Left cardiac atrium (tissue), 4 donors: ENCODE measurements around the gene SATB2. TPM values are rescaled to one million over a fixed set of nuclear protein-coding genes. Genes with fewer than 3 reads are reported as not detected.

Source experiments
- ATAC-seq, 2 donors: fragments of 200-7000 bp; cut with Tn5 transposase; one replicate each; pipeline ENCODE4 v1.9.1; 2020; ENCODE audit warnings: mild to moderate bottlenecking in 2 of 2, moderate library complexity in 2 of 2
- DNase-seq: peaks from one replicate; pipeline ENCODE4 v3.0.0-alpha.2; 2020
- intact Hi-C, 2 donors: fragments of 100-400 bp; cut with DNase I; formaldehyde crosslinking; loops; one replicate each; pipeline versions ENCODE4 v1.14.1 to v1.15.1; 2022 to 2023
- total RNA-seq, 2 donors: library from RNA; stranded (reverse); fragmentation: NEBNext Ultra II Directional; extraction: Animal tissue kit (Norgen Biotek cat#: 25700); gene quantifications; one replicate each; pipeline ENCODE4 v1.2.1, GENCODE V29; 2021
- donor health status: DM: no; HTN: yes; CAD: no.
- donor health status: DM: no; HTN: yes; CAD: no; lungs with severe emphysema.
- donor health status: DM: yes; HTN: yes; CAD: no.
- donor health status: Dilated cardiomyopathy.

SATB2 gene
- total RNA-seq, 2 donors from 2014 or later, result 2.2 to 2.4 TPM

DNA sequence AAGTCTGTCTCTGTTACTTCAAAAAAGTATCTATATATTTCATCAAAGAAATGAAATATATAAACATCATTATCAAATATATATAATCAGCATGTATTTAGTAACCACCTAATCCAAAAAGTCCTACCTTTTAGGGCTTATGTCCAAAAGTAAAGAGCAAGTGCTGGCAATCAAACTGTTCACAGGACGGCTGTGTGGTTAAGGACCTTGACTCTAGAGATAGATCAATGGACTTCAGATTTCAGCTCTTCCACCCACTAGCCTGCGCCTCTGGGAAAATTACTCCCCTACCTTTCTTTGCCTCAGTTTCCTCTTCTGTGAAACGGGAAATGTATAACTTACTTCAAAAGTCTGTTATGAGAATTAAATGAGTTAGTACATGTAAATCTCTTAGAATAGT, 29.4 kb downstream of the SATB2 start:
- intact Hi-C loops, result no loop called here
- no peak for DNase-seq
- ATAC-seq, result no peak

DNA sequence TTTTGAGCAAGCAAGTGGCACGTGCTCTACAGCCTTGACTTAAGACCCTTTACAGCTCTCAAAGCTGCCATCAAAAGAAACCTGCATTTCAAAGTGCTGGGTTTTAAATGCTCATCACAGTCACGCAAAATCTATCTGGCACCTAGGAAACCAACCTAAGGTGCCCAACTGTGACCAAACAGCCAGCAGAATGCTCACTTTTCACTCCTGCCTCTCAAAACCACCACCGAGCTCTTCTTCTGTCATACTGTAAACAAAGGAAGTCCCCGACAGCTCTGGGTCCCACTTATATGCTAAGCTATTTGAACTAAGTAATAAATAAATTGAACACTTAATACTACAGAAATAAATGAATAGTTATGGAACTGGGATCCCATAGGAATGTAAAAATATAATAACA, 33.6 kb downstream of the SATB2 start:
- DNase-seq, result no peak
- intact Hi-C loops, result no loop called here
- ATAC-seq, result no peak

DNA sequence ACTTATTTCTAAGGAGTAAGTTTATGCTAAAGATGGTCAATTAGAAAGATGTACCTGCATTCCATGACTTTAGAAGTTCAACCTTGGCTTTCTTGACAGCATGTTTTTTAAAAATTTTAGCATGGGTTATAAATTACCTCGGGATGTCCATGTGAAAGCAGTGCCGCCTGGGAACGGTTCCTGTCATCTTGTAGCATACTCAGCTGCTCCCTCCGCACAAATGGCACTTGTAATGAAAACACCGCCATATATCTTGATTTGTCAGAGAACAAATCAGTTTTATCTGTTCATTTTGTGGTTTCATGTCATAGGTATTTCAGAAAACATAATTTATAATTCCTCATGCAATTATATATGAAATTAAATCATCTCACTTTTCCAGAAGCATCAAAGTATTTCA, 38.3 kb downstream of the SATB2 start:
- DNase-seq, result no peak
- intact Hi-C loops, result no loop called here
- ATAC-seq, result no peak

DNA sequence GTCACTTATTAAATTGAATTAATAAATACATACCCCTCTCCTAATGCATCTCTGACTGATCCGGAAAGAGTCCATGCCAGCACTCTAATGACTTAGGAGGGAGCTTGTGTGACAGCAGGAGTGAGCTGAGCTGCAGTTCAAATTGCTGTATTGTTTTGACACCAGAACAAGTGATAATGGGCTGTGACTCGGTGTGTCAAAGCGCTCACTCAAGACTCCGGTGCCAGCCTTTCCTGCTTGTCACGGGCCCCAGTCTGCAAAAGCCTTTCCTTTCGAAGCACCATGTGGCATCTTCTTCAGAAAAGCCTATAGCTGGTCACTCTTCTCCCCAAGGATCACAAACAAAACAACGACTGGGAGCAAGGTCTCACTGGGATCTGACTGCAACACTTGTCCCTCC, 43.3 kb downstream of the SATB2 start:
- no peak for DNase-seq
- intact Hi-C loops, result no loop called here
- ATAC-seq, result no peak

DNA sequence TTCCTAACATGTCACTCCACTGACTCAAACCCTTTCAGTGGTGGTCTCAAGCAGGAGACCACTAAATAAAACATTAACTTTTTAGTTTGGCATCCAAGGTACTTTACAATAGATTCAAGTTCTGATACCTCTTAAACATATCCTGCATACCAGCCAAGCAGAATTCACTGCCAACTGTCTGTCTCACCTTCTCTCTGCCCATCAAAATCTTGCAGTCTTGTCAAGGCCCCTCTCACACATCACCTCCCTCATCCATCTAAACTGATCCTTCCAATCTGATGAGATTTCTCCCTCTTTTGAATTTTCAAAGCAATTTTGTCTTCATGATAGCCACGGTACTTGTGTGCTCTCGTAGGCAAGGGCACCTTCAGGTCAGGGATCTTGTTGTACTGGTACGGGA, 43.7 kb downstream of the SATB2 start:
- ATAC-seq, result no peak
- intact Hi-C loops, result no loop called here
- DNase-seq, result no peak

DNA sequence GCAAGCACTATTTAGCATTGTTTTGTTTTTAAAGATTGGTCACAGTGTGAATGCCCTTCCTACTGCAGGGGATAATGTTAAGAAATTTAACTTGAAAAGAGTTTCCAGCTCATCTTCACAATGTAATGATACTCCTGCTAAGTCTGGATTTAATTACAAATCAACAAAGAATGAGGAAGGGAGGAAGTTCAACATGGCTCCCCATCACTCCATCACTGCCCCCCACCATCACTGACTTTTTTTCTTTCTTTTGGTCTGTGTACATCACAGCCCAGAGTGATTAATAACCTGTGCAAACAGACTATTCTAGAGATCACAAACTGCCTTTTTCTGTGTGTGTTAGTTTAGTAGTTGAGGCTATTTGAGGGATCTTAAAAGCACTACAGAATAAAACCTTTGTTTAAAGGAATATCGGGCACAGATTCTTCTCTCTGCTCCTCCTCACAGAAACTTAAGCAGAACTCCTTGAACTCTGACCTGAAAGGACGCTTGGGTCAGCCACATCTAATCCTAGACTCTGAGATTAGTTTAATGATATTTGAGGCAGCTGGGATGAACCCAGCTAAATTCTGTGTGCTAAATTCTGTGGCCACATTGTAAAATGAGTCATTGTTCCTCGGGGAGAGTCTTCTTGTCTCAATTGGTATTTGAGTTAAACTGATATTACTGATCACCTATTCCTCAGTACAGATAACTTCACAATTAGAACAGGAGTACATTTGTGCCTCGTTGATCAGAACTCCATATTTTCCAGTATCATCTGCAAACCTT, 47.8 kb downstream of the SATB2 start:
- ATAC-seq (no peak), DNase-seq (no peak)
- intact Hi-C loops, result no loop called here

DNA sequence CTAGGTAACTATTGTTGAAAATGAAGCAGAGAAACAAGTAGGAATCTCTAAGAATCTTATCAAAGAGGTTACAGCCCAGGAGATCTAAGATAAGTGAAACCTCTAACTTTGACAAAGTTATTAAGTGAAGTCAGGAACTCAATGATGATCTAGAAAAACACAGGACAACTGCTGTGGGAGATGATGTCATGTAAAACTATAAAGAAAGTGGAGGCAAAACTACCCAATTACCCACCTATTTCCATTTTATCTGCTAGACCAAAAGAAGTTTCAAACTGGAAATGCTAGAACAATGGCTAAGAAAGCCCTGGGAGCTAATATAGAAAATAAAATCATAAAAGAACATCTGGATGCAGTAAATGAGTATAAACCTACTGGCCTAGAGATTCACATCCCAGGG, 50.3 kb downstream of the SATB2 start:
- no peak for DNase-seq
- ATAC-seq, result no peak
- intact Hi-C loops, result no loop called here

DNA sequence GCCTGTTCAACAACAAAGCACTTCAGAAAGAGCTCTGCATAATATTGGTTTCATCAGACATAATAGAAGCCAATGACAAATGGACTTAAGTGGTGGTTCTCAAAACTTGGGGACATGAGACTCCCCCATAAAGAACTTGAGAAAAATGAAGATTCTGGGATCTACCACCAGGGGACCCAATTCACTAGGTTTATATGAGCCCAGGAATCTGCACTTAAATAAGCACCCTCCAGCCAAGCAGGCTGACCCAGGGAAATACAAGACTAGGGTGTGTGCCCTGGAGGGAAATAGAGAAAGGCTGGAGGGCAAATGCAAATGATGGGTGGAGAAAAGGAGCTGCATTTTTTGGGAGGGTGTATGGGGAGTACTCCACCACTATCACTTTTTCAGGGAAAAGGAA, 52.5 kb downstream of the SATB2 start:
- DNase-seq (no peak), ATAC-seq (no peak)
- intact Hi-C loops, result no loop called here

DNA sequence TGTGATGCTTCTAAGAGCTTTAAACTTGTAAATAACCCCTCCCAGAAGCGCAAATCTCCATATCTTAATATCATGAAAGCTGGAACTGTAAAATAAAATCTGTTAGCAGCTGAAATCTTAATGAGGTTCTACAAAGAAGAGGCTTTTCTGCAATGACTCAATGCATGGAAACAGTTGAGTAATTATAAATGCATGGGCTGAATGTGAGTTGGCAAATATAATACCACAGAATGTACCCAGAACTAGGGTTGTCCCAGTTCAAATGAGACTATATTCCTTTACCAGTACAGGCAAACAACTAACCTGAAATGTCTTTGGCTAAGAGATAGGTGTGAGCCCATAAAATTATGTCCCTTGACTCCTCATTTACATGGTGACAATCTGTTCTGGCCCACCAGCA, 52.9 kb downstream of the SATB2 start:
- intact Hi-C loops, result no loop called here
- no peak for ATAC-seq
- no peak for DNase-seq

DNA sequence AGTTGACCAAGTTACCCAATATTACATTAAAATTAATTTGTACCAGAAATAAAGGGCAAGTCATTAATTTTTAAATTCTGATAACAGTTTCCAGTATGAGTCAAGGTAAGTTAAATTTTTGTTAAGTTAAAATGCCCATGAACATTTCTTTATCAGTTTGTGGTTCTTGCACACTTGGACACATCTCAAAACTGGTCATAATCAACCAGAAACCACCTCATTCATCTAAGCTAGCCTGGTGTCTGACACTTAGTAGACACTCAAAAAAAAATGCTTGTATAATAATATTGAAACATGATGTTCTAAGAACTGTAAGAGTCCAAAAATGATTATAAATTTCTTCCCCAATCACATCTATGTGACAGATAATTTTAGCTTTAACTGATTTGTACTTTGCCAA, 62.4 kb downstream of the SATB2 start:
- intact Hi-C loops, result no loop called here
- ATAC-seq (no peak), DNase-seq (no peak)

DNA sequence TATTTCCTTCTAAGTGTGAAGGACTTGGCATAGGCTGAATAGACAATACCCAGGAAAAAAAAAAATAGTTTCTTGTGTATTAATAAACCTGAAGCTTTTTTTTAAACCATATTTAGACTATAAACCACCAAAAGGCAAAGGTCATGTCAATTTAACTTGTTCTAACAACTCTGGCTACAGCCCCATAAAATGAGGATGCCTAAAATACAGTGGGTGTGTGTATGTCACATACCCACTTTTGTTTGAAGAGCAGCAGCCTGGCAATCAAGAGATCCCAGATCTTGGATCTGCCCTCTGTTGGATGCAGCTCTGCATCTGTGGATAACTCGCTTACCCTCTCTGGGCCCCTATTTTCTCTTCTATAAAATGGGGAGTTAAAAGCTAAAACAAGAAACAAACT, 65.4 kb downstream of the SATB2 start:
- no peak for ATAC-seq
- no peak for DNase-seq
- intact Hi-C loops, result no loop called here

DNA sequence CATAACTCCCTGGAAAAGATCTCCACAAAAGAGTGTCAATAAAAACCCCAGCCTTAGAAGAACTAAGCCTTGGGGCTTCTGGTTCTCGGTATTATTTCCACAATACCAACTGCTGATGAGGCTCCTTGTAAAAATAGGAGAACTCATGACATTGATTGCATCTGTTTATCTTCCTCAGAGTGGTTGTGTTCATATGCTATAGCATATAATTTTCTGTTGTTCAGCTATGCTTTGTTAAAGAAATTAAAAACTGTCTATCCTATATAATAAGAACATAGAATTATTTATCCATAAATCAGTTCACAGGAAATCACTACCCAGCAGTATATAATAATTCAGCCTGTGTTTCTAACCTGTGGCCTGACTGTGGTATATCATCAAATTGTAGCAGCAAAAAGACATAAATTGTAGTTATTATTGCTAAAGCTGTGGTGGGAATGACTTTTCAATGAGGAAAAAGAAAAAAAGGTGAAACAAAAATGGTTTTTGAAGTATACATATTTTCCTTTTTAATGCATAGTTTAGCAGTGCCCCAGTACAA, 68.9 kb downstream of the SATB2 start:
- DNase-seq, result no peak
- ATAC-seq, result no peak
- intact Hi-C loops, result no loop called here

DNA sequence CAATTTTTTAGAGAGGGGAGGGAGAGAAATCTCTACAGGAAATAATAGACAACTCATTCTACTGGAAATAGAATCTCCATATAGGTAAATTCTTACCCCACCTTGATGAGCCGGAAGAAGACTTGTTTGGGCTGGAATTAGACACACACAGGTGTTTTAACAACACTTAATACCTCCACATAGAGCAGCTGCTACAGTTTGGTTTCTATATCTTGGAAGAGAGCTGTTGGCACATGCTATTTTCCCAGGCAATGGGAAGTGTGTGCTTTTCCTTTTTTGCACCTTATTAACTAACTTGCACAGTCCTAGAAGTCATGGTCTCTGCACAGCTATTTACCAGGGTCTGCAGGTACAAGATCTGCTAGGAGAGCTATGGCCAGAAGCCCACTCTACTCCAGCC, 73.7 kb downstream of the SATB2 start:
- intact Hi-C loops, result no loop called here
- DNase-seq, result no peak
- ATAC-seq, result no peak

DNA sequence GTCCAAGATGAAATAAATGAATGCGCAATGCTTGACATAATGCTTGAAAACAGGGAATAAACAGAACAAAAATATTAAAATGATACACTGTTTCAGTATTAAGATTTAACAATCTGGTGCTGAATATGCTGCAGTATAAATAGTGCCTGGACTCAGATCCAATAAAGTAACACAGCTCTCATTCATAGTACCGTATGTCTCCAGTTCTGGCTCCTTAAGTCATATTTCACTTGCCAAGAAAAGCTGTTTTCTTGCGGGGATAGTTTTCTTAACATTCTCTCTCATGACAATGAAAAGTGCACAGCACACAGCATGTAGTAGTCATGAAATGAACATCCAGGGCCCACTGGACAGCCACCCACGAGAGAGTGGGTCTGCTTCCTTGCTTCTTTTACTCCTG, 74.7 kb downstream of the SATB2 start:
- DNase-seq (no peak), ATAC-seq (no peak)
- intact Hi-C loops, result no loop called here

DNA sequence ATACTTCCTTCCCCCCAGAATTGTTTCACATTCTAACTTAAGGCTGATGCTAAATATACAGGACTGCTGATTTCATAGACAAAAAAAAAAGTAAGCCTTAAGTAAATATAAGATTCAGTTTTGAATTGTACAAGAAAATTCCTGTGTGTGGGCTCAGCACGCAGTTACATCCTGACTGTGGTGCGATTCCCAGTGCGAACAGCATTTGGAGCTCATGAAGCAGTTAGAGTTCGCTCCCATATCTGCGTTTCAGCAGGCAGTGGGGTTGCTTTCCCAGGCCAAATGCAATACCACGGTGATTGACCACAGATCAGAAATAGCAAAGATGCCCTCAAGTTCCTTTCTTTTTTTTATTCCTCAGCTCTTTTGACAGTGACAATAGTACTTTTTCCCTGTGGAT, 75.6 kb downstream of the SATB2 start:
- no peak for ATAC-seq
- intact Hi-C loops, result no loop called here

DNA sequence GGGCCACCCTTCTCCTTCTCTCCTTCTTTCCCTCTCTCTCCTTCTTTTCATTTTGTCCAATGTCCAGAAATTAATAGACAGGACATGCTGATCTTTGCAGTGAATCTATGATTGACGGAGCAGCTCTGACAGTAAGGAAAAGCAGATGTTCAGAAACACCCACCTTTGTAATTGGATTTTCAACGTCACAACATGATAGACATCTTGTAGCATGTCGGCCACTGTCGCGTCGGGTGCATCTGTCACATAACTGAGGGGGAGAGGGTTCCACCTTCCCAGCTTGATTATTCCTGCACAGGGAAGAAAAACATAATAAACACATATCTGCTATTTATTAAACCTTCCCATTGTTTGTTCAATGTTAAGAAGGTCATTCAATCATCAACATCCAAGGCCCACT, 76.2 kb downstream of the SATB2 start:
- DNase-seq (no peak), ATAC-seq (no peak)
- intact Hi-C loops, result no loop called here

More for the DNA sequence above, 75.6 kb downstream of the SATB2 start:
- no peak for DNase-seq

DNA sequence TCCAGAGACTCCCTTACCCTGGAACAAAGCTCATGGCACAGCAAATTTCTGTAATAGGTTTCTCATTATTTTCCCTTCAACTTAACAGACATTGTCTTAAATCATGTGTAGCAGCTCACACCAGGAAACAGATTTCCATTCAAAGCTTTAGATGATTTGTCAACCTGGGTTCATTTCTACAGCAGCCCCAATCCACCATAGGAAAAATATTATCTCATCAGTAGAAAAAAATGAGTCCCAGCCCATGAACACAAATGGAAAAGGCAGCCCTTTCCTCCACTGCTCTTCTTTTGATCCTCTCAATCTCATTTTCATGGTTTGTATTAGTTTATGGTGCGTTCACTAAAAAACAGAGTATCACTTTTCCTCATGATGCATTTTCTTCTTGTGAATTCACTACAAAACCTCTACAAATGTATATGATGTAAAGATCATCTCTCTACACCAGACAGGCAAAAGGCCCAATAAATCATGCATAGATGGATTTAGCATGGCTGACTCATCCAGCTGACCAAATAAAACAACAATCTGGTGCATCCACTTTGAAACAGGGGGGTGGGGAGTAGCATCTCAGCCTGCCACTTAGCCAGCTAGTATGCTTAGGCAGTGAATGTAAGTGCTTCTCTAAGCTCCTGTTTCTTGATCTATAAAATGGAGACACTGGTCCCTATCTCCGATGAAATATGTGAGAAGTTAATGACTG, 78.6 kb downstream of the SATB2 start:
- DNase-seq, result no peak
- ATAC-seq, result no peak
- intact Hi-C loops, result no loop called here

DNA sequence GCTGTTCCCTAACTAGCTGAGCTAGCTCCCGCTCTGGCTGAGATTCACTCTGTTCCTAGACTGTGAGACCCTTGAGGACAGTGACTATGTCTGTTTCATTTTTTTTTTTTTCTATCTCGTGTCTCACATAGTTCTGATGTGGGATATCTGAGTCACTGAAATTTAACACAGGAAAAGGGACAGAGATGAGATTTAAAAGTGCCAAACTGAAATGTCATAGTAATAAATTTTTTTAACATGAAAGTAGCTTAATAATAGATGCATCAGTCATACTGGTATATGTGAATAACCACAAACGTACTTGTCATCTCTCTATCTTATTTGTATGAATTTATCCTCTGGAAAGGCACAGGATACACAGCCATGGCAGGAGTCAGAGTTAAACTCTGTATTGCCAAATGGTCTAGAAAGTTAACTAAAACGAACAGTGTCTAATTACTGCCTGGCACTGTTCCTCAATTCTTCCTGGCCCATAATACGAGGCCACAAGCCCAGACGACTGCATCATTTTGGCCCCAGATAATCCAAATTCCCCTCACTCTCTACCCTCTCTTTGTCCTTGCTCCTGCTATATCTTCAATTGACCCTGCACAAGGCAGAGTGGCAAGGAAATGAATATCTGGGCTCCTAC, 87.5 kb downstream of the SATB2 start:
- no peak for DNase-seq
- no peak for ATAC-seq
- intact Hi-C loops, result no loop called here

DNA sequence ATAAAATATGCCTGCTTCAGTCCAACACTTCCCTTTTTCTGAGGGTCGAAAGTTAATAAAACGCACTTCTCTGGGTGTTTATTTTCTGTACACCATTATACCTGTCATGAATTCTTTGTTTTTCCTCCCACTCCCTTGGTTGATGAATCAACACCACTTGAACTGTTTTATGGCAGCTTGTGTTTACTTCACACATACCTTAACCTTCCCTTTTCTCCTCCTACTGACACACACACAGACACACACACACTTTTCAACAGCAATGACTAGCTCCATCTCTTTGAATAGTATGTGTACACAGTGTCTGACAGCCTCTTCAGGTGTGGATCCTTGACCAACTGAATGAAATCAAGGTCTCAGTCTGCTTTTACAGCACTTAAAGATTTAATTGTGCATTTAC, 91.3 kb downstream of the SATB2 start:
- no peak for DNase-seq
- ATAC-seq, result no peak
- intact Hi-C loops, result no loop called here

DNA sequence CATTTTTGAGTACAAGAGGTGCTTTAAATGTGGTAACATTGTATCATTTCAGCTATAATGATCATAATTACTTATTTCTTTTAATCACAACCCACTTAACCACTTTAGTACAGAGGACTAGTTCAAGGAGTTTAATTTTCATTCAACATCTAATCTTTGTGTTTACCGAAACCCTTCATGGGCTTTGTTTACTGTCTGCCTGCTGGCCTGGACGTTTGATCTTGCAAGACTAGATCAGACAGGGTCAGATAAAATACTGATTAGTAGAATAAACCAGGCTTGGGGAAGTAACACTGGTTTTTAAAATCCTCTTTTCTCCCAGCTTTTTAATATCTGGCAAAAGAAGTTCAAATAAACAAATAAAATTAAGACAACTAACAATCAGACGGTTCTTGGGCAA, 93.6 kb downstream of the SATB2 start:
- no peak for ATAC-seq
- intact Hi-C loops, result no loop called here
- DNase-seq, result no peak

DNA sequence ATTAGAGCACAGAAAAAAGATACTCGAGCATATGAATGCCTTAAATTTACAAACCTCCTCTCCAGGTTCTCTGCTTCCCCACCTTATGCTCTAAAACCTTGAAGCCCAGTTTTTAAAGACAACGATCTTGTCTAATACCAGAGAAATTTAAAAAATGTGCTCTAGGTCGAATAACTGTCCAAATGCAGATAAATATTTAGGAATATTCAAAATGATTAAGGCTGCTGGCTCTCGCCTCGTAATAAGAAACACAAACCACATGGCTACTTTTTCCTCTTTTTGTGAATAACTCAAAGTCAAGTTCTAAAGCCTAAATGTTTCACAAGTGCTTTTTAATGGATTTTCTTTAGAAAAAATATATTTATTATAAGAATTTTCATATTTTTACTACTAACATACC, 101.3 kb downstream of the SATB2 start:
- ATAC-seq, result no peak
- intact Hi-C loops, result no loop called here
- no peak for DNase-seq
